Myocyte (in vitro differentiated cells): ENCODE results near the gene AGBL5. TPM values are rescaled to one million over a fixed set of nuclear protein-coding genes. Genes with fewer than 3 reads are reported as not detected.

Experiments
- DNase-seq: peaks from one replicate; pipeline ENCODE4 v3.0.0-alpha.2; 2012; ENCODE audit warnings: low read depth
- total RNA-seq: library from RNA; depleted of rRNA; stranded (reverse); fragments of >200 nt; gene quantifications from 2 replicates; pipeline ENCODE4 v1.2.3, GENCODE V29; 2014

The AGBL5 gene
- total RNA-seq, 1 donor from 2014 or later = 17.8 TPM

DNA sequence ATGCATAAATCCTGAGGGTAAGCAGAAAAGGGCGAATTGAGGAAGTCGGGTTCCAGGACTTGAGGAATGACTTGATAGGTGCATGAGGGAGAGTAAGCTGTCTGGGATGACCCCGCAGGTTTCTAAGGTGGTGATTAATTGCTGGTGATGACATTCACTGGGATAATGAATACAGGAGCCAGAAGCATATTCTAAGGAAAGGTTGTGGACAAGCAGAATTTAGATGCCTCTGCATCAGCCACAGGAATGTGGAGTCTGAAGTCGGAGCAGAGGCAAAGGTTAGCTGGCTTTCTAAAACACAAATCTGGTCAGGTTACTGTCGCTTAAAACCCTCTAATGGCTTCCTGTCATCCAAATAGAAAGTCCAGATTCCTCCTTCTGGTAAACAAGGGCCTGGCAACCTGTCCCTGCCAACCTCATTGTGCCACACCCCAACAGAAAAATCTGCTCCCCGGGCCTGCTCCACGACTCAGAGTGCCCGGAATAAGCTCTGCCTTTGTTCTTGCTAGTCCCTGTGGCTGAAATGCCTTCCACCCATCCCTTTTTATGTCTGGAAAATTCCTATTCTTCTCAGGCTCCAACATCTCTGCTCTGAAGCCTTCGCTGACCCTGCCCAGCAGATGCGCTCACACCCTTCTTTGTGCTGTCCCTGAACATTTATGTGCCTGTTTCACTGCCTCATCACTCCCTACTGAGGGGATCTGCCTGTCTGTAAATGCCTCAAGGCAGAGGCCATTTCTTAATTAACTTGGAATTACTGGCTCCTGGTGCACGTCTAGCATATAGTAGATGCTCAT is 30.0 kb upstream of the AGBL5 start:
- peak; percentile 94 for DNase-seq

DNA sequence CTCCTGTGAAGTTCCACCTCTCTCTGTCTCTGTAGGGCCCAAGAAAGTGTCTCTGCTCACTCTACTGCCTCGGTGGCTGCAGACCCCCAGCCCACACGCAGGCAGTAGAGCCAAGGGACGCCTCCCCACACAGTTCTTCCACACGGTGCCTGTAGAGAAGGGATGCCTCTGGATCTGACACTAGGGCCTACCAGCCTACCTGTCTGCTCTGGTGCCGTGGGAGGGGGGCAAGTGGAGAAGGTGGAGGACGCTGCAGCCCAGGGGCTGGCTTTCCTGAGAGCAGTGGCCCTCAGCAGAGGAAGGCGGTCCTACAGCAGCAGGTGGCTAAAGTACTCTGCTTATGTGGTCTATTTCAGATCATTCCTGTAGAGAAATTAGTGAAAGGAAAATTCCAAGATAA is 27.7 kb upstream of the AGBL5 start:
- DNase-seq = no peak

DNA sequence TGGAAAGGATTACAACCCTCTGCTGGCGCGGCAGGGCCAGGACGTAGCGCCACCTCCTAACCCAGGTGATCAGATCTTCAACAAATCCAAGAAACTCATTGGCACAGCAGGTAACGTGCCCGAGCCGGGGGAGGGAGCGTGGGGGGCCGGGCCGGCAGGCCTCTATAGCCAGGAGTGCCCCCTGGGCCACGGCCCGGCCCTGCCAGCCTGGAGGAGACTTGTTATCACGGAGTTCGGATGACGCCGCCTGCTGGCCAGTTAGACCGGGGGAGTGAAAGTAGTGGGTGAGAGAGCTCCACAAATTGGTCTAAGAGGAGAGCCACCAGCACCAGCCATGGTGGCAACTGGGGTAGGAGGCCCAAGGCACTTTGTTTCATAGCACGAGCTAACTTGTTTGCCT is 27.3 kb upstream of the AGBL5 start:
- no peak for DNase-seq

DNA sequence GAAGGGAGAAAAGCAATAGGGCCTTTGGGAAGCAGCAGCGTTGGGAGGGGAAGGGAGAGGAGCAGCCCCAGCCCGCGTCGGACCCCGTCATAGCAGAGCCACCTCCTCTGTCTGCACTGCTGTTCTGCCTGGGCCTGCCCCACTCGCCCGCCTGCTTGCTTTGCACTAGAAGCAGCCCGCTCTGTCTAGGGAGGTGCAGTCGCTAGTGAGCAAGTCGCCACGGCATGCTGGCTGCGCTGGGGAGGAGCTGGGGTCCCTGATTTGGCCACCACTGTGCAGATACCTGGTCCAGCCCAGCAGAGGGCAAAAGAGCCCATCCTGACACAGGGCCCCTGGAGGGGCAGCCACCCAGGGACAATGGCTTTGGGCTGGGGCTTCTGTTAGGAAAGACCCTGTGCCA is 26.7 kb upstream of the AGBL5 start:
- no peak for DNase-seq

DNA sequence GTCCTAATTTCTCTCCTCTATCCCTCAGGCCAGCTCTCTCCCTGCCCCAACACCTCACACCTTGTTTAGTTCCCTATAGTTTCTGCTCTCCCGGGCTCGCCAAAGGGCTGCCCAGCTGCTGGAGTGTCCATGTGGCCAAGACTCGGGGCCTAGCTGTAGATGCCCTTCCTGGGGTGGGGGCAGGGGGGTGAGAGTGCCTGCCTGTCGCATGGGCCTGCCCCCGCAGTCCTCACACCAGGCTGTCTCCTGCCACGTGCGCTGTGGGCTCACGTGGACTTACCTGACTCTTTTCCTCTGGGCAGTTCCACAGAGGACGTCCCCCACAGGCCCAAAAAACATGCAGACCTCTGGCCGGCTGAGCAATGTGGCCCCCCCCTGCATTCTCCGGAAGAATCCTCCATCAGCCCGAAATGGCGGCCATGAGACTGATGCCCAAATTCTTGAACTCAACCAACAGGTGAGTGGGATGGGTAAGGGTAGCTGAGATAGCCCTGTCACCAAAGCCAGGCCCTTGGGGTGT is 26.1 kb upstream of the AGBL5 start:
- no peak for DNase-seq

DNA sequence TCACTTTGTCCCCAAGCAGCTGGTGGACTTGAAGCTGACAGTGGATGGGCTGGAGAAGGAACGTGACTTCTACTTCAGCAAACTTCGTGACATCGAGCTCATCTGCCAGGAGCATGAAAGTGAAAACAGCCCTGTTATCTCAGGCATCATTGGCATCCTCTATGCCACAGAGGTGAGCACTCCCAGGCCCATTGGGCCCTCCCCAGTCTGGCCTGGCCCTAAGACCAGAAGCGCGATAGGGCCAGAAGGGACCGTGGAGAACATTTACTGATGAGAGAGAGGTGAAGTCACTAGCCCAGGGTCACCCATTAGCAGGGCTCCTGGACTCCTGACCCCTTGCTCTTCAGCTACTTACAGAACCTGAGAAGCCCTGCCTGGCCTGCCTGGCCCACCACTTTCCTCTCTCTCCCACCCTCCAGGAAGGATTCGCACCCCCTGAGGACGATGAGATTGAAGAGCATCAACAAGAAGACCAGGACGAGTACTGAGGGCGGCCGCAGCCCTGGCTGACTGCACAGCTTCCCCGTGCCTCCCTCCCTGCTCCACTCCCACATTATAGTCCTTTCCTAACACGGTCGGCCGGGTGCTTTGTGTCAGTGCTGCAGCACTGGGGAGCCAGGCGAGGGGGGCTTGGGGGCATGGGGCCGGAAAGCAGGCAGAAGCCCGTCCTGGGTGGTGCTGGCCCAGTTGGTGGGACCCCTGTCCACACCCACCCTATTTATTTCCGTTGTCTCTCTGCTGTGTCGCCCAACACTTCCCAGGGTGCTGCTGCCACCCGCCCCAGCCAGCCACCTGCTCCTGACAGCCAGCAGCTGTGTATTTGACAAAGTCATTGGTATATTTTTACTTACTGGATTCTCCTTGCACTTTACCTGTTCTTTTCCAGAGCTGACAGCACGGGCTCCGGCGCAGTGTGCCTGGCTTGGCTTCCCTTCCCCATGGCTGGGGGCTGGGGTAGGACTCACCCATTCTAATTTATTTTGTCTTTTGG is 25.3 kb upstream of the AGBL5 start:
- peak; percentile 81 for DNase-seq

DNA sequence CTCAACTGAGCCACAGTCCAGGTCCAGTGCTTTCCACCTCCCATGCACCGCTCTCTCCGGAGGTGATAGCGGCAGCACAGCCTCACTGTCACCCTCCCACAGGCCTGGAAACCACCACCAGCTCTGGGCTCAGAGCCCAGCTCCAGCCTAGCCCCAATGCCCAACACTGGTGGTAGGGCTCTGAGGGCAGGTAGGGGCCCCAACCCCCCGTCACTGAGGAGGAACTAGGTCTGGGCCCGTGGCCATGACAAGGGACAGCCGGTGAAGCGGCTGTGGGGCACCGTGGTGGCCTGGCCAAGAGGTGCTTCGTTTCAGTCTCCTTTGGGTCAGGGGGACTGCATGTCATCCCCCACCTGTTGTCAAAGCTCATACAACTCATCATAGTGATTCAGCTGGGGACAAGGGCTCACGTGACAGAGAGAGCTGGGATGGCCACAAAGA is 24.2 kb upstream of the AGBL5 start:
- peak; percentile 91 for DNase-seq

DNA sequence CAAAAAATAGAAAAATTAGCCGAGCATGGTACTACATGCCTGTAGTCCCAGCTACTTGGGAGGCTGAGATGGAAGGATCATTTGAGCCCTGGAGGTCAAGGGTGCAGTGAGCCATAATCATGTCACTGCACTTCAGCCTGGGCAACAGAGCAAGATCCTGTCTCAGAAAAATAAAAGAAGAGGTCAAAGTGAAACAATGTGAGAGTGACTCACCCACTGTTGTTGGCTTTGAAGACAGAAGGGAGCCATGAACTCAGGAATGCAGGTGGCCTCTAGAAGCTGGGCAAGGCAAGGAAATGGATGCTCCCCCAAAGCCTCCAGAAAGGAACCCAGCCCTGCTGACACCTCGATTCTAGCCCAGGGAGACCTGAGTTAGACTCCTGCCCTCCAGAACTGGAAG is 22.4 kb upstream of the AGBL5 start:
- no peak for DNase-seq

DNA sequence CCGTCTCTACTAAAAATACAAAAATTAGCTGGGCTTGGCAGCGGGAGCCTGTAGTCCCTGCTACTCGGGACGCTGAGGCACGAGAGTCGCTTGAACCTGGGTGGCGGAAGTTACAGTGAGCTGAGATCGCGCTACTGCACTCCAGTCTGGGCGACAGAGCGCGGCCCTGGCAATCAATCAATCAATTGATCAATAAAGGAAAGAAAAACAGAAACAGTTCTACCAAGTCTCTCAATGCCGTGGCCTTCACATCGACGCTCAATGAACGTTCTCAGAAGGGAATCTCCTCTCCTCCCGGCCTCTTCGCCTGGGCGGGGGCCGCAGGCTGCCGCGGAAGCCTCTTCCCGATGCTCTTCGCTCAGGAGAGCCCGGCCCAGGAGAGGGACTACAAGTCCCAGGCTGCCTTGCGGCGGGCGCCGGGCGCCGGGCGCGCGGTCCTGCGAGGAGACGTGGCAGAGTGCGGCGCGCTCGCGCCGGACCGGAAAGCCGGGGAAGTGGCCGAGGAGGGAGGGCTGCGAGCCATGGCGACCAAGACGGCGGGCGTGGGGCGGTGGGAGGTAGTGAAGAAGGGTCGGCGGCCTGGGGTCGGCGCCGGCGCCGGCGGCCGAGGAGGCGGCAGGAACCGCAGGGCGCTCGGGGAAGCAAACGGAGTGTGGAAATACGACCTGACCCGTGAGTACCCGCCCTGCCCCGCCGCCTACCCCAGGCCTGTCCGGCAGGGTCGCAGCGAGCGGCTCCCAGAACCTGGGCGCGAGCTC is 18.8 kb upstream of the AGBL5 start, which contains the start of gene TMEM214:
Gene TMEM214, plus strand, starts transcription at position 471 of the 758 bp plus-strand sequence. Its CDS starts 51 bp downstream, at position 522.
- peak; percentile 88 for DNase-seq

DNA sequence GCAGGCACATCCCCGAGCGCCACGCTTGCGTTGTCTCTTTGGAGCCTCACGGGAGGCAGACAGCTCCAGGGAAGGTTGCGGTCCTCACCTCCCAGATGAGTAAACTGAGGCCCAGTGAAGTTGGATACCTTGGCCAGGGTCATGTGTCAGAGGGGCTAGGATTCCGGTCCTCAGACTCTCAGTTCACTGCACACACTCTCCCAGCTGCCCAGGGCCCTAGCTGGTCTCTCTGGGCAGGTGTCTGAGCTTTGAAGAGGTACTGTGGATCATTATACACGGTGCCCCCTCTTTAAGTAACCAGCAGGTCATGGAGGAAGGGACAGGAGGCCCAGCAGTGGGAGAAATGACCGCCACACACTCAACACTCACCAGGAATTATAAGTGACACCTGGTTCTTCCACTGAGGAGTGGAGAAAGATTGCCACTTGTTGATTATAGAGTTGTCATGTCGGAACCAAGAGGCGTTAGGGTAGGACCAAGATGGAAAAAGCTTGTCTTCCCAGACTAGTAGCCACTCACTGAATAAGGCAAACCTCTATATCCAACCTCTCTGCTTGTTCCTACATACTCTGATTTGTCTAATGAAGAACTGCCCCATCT is 18.1 kb upstream of the AGBL5 start:
- no peak for DNase-seq

DNA sequence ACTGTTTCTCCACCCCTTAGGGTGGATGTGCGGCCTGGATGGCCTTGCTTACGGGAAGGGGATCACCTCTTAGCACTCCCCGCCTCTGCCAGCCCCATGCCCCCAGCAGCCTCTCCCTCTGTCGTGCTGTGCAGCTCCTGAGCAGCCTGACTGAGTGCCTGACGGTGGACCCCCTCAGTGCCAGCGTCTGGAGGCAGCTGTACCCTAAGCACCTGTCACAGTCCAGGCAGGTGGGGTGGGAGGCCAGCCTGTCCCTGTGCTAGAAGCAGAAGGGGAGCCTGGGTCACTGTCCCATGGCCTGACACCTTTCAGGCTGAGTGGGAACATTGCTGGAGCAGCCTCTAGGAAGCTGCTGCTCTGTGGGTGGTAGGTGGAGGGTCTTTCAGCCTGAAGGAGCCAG is 13.5 kb upstream of the AGBL5 start:
- no peak for DNase-seq

DNA sequence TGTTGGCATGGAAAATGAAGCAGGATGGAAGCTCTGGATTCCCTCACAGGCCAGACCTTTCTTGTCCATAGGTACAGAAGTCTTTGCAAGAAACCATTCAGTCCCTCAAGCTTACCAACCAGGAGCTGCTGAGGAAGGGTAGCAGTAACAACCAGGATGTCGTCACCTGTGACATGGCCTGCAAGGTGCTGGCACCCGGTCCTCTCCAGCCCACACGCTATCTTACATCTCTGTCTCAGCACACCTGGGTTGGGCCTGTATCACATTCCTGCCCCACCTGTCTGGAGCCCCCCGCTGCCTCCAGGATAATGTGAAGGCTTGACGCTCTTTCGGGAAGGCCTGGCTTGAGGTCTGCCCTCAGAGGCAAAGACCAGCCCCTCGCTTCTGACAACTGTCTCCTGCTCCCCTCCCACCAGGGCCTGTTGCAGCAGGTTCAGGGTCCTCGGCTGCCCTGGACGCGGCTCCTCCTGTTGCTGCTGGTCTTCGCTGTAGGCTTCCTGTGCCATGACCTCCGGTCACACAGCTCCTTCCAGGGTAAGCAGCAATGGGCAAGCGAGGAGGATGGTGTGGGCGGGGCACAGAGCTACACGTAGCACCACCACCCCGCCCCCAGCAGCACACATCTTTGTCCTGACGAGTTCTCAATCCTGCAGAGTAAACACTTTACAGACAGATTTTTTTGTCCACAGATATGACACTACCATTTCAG is 12.7 kb upstream of the AGBL5 start:
- no peak for DNase-seq

DNA sequence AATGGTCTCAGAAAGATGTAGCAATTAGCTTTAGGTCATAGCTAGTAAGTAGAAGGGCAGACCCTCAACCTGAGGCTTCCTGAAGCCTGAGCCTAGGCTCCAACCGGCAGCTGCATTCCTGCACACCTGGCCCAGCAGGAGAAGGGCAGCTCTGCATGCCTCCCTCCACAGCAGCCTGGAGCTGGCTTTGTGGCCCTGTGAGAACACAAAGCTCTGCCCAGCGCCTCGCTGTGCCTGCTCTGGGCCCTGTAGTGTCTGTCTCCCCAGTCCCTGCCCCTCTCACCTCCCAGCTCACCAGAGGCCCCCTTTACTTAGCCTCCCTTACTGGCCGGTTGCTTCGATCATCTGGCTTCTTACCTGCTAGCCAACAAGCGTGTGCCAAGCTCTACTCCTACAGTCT is 12.0 kb upstream of the AGBL5 start:
- DNase-seq = no peak

DNA sequence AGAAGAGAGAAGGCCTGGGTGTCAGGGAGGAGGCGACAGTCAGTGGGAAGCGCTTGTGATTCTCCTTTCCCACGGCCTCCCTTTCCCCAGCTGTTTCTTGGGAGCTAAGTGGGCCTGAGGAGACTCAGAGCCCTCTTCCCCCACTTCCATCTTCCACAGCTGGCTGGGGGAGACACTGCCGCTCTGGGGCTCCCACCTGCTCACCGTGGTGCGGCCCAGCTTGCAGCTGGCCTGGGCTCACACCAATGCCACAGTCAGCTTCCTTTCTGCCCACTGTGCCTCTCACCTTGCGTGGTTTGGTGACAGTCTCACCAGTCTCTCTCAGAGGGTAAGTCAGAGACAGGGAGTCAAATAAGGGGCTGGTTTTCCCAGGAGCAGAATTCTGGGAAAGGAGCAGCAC is 11.6 kb upstream of the AGBL5 start:
- DNase-seq = no peak

DNA sequence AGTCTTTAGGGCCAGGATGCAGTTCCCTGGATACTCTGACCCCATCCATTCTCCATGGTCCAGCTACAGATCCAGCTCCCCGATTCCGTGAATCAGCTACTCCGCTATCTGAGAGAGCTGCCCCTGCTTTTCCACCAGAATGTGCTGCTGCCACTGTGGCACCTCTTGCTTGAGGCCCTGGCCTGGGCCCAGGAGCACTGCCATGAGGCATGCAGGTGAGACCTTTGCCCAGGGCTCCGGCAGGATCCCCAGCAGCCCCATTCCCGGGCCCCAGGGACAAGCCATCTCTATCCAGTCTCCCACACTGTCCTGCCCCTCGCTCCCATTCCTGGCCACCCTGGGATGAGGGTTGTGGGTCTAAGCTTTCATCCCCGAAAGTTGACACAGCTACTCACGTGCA is 11.2 kb upstream of the AGBL5 start:
- no peak for DNase-seq

DNA sequence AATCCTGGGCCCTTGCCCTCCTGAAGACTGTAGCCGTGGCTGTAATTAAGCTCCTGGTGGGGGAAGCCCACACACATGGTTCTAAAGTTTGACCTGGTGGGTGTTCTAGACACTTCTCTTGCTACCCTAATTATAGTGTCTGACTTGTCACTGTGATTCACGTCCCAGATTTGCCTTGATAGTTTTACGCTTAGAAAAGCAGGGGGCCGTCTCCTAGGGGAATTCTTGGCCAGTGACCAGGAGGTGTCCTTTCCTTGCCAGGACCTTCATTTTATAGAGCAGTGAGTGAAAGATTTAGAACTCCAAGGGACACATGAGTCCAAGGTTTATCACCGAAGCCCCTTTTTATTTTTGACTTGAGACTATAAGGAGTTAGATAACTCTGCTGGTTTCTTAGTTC is 9.7 kb upstream of the AGBL5 start:
- peak; percentile 62 for DNase-seq

DNA sequence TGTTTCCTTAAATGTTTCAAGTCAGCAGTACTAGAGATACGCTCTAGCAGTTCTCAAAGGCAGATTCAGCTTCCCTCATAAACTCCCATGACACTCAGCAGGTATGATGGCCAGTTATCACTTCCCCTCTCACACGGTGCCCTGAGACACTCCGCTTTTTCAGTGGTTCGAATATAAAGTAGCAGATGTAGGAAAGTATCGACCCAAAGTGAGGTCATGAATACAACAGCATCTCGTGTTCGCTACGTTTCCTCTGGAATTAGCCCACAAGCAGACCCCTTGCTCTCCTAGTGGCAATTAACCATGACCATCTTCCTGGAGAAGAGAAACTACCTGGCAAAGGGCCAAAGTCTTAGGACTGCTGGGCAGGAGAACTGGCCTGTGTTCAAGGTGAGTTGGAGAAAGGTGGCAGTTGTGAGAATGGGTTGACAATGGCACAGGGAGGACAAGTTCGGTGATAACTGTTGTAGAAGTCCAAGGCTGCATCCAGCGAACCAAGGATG is 9.3 kb upstream of the AGBL5 start:
- DNase-seq = no peak

DNA sequence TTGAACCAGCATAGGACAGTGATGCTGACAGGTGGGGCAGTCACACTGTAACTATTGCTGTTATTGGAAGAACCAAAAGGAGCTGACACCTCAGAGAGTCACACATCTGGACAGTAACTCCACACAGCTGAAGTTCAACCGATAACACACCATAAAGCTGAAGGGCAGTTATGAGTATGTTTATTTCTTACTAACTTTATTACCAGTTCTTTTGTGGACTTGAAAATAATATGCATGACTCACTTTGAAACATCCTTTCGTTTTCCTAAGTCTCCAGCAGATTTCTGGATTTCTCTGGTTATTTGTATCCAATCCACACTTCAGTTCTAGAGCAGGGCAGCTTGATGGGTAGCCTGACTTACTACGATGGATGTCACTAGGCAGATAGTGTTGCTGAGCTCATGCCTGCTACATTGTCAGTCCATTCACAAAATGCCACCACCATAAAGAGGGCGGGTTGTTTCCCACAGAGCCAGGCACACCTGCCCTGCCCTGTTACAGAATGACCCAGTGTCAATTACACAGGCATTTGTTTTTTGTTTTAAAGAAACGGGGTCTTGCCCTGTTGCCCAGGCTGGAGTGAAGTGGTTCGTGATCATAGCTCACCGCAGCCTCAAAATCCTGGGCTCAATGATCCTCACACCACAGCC is 8.4 kb upstream of the AGBL5 start:
- DNase-seq = no peak
